ENCODE measurements around the gene ZNF518B.

DNA sequence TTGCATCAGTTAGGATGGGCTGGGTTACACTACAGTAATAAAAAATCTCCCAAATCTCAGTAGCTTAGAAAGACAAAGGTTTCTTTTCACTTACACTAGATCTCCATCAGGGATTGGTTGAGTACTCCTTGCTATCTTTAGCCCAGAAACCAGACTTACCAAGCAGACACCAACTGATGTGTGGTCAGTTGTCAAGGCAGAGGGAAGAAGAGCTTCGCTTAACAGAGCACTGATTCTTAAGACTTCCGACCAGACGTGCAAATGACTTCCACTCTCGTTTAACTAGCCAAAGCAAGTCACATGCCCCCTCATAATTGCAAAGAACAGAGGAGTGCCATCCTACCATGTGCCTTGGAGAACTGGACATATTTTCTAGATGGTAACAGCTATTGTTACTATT lies 5.7 kb upstream of the ZNF518B start:
- TF ChIP-seq, protein P1, sequence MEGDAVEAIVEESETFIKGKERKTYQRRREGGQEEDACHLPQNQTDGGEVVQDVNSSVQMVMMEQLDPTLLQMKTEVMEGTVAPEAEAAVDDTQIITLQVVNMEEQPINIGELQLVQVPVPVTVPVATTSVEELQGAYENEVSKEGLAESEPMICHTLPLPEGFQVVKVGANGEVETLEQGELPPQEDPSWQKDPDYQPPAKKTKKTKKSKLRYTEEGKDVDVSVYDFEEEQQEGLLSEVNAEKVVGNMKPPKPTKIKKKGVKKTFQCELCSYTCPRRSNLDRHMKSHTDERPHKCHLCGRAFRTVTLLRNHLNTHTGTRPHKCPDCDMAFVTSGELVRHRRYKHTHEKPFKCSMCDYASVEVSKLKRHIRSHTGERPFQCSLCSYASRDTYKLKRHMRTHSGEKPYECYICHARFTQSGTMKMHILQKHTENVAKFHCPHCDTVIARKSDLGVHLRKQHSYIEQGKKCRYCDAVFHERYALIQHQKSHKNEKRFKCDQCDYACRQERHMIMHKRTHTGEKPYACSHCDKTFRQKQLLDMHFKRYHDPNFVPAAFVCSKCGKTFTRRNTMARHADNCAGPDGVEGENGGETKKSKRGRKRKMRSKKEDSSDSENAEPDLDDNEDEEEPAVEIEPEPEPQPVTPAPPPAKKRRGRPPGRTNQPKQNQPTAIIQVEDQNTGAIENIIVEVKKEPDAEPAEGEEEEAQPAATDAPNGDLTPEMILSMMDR (conservative IDR thresholded peaks at IDR 0.05), result no peak
- no peak for TF ChIP-seq ZFX (IDR thresholded peaks at IDR 0.05)

Measured in C4-2B (cell line).